ENCODE data around the gene CD44. TPM values are rescaled to one million over a fixed set of nuclear protein-coding genes. Genes with fewer than 3 reads are reported as not detected.

Gene CD44
- polyA plus RNA-seq, 1 donor, result 31.1 TPM

DNA sequence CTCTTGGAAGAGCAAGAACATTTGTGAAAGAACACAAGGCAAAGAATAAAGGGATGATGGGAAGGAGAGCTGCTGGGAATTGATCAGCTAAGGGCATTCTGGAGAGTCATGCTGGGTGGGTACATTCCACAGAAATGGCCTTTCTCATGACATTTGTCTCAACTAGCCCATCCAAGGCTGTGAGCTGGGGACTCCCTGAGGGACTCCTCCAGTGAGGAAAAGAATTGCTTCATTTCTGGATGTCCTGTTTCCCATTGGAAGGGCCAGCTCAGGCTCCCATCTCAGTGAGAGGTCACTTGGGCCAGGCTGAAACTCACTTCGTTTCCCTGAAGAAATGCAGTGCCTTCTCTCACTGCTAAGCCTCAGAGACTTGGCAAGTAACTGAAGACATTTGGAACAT is 106.8 kb downstream of the CD44 start:
- WGBS (ENCODE audit: insufficient coverage, low lambda C conversion rate), result no CpG with 5 or more reads among the region's 1 CpG
- Histone ChIP-seq H3K4me1 (ENCODE audit: control insufficient read depth, insufficient read depth, low read length) (no peaks in the 10 kb centered on the region), H3K36me3 (ENCODE audit: control insufficient read depth, insufficient read depth, low read length) (no peaks in the 10 kb centered on the region), H3K4me3 (ENCODE audit: low read length) (no peak overlapping the region), H3K27ac (ENCODE audit: low read length) (no peak overlapping the region), H3K27me3 (ENCODE audit: control insufficient read depth, insufficient read depth, low read length) (no peaks in the 10 kb centered on the region), H3K9me3 (ENCODE audit: control insufficient read depth, low read depth, low read length) (no peaks in the 10 kb centered on the region)
- no peak for DNase-seq

- H3K4me1 ChIP-seq (ENCODE audit: control insufficient read depth, insufficient read depth, low read length), result no peaks in the 10 kb centered on the region
- no peak overlapping the region for H3K4me3 ChIP-seq (ENCODE audit: low read length)
- H3K36me3 ChIP-seq (ENCODE audit: control insufficient read depth, insufficient read depth, low read length), result no peaks in the 10 kb centered on the region
- no peak overlapping the region for H3K27ac ChIP-seq (ENCODE audit: low read length)
- H3K9me3 ChIP-seq (ENCODE audit: control insufficient read depth, low read depth, low read length), result no peaks in the 10 kb centered on the region
- DNase-seq, result no peak
- WGBS (ENCODE audit: insufficient coverage, low lambda C conversion rate), result no CpG with 5 or more reads among the region's 2 CpGs
- H3K27me3 ChIP-seq (ENCODE audit: control insufficient read depth, insufficient read depth, low read length), result no peaks in the 10 kb centered on the region
Observed at GRCh38 chr11:35246745-35247144, 107.8 kb downstream of the CD44 start.

DNA sequence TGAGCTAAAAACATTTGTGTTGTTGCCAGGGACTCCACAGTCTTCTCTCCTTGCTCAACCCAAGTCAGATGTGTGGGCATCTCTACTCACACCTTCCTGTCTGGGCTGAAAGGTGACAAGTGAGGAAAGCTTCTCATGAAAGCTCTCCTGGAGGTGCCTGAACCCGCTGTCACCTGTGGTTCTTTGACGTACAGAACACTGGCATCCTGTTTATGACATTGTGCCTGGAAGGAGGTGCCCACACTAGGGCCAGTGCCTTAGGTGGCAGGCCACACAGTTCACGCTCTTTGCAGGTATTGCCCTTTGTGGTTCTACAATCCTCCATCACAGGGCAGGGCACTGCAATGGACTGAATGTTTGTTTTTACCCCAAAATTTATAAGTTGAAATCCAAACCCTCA is 108.5 kb downstream of the CD44 start:
- H3K4me1 ChIP-seq (ENCODE audit: control insufficient read depth, insufficient read depth, low read length), result no peaks in the 10 kb centered on the region
- H3K4me3 ChIP-seq (ENCODE audit: low read length), result no peak overlapping the region
- no peaks in the 10 kb centered on the region for H3K9me3 ChIP-seq (ENCODE audit: control insufficient read depth, low read depth, low read length)
- H3K27ac ChIP-seq (ENCODE audit: low read length), result no peak overlapping the region
- no peaks in the 10 kb centered on the region for H3K27me3 ChIP-seq (ENCODE audit: control insufficient read depth, insufficient read depth, low read length)
- no peak for DNase-seq
- no CpG with 5 or more reads among the region's 3 CpGs for WGBS (ENCODE audit: insufficient coverage, low lambda C conversion rate)
- H3K36me3 ChIP-seq (ENCODE audit: control insufficient read depth, insufficient read depth, low read length), result no peaks in the 10 kb centered on the region

GRCh38 chr11:35247863-35248262 is 108.9 kb downstream of the CD44 start:
- H3K27me3 ChIP-seq (ENCODE audit: control insufficient read depth, insufficient read depth, low read length), result no peaks in the 10 kb centered on the region
- H3K27ac ChIP-seq (ENCODE audit: low read length), result no peak overlapping the region
- H3K4me3 ChIP-seq (ENCODE audit: low read length), result no peak overlapping the region
- no peaks in the 10 kb centered on the region for H3K4me1 ChIP-seq (ENCODE audit: control insufficient read depth, insufficient read depth, low read length)
- no CpG with 5 or more reads among the region's 3 CpGs for WGBS (ENCODE audit: insufficient coverage, low lambda C conversion rate)
- H3K9me3 ChIP-seq (ENCODE audit: control insufficient read depth, low read depth, low read length), result no peaks in the 10 kb centered on the region
- no peaks in the 10 kb centered on the region for H3K36me3 ChIP-seq (ENCODE audit: control insufficient read depth, insufficient read depth, low read length)
- no peak for DNase-seq

DNA sequence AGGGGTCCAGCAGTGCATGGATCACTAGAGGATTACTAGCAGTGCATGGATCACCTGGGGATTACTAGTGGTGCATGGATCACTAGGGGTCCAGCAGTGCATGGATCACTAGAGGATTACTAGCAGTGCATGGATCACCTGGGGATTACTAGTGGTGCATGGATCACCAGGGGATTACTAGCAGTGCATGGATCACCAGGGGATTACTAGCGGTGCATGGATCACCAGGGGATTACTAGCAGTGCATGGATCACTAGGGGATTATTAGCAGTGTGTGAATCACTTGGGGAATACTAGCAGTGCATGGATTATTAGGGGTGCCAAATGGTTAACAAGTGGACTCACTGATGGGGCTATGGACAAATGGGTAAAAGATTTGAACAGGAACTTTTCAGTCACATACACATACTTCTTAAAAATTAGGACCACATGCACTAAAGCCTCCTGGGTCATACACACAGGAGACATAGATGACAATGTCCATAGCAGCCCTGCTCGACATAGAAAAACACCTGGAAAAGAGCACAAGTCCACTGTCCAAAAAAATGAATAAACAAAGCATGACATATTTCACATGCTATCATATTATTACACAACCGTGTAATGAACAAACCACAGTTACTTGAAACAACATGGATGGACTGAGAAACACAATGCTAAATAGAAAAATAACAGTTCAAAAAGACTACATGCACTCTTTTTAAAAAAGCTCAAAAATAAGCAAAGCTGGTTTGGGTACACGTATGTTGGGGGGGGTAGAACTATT is 109.8 kb downstream of the CD44 start:
- no peak for DNase-seq
- WGBS (ENCODE audit: insufficient coverage, low lambda C conversion rate), result 81% methylated on average over 3 of the region's 4 CpGs
- H3K27ac ChIP-seq (ENCODE audit: low read length), result no peak overlapping the region
- H3K4me3 ChIP-seq (ENCODE audit: low read length), result no peak overlapping the region
- H3K27me3 ChIP-seq (ENCODE audit: control insufficient read depth, insufficient read depth, low read length), result no peaks in the 10 kb centered on the region
- no peaks in the 10 kb centered on the region for H3K9me3 ChIP-seq (ENCODE audit: control insufficient read depth, low read depth, low read length)
- H3K4me1 ChIP-seq (ENCODE audit: control insufficient read depth, insufficient read depth, low read length), result no peaks in the 10 kb centered on the region
- H3K36me3 ChIP-seq (ENCODE audit: control insufficient read depth, insufficient read depth, low read length), result no peaks in the 10 kb centered on the region

DNA sequence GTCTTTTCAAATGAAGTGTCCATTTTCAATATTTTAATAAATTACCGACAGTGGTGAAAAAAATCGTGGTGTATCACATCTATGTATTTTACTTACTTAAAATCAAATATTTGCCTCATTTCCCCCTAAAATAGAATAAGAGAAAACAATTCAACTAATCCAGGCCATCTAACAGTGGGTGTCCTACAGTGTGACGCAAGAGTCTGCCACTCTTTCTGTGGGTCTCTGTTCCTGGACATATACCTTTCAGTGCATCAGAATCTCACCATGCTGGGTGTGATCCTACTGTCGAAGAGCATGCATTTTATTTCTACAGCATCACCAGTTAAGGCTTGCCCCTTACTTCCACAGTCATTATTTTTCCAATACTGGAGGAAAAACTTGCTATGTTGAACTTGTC is 111.2 kb downstream of the CD44 start:
- Histone ChIP-seq H3K36me3 (ENCODE audit: control insufficient read depth, insufficient read depth, low read length) (no peaks in the 10 kb centered on the region), H3K27ac (ENCODE audit: low read length) (no peak overlapping the region), H3K27me3 (ENCODE audit: control insufficient read depth, insufficient read depth, low read length) (peaks cover 3% of the 10 kb centered on the region), H3K4me1 (ENCODE audit: control insufficient read depth, insufficient read depth, low read length) (no peaks in the 10 kb centered on the region), H3K9me3 (ENCODE audit: control insufficient read depth, low read depth, low read length) (no peaks in the 10 kb centered on the region), H3K4me3 (ENCODE audit: low read length) (no peak overlapping the region)
- no peak for DNase-seq
- 100% methylated on average over 2 of the region's 4 CpGs for WGBS (ENCODE audit: insufficient coverage, low lambda C conversion rate)

DNA sequence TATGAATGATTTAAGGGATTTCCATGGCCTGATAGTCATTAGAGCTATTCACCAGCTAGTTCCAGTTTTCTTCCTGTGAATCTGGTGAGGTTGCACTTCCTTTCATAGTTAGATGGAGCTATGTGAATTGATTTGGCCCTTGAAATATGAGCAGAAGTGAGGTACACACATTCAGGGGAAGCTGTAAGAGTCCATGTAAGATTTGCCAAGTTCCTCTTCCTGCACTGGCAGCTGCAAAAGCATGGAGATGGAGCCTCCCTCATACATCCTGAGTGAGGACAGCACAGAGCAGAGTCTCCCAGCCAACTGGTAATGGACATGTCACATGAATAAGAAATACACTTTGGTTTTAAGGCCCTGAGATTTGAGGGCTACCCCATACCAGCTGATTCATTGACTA is 111.7 kb downstream of the CD44 start:
- Histone ChIP-seq H3K4me3 (ENCODE audit: low read length) (no peak overlapping the region), H3K36me3 (ENCODE audit: control insufficient read depth, insufficient read depth, low read length) (no peaks in the 10 kb centered on the region), H3K27ac (ENCODE audit: low read length) (no peak overlapping the region), H3K9me3 (ENCODE audit: control insufficient read depth, low read depth, low read length) (no peaks in the 10 kb centered on the region), H3K27me3 (ENCODE audit: control insufficient read depth, insufficient read depth, low read length) (peaks cover 6% of the 10 kb centered on the region), H3K4me1 (ENCODE audit: control insufficient read depth, insufficient read depth, low read length) (no peaks in the 10 kb centered on the region)
- DNase-seq, result no peak

DNA sequence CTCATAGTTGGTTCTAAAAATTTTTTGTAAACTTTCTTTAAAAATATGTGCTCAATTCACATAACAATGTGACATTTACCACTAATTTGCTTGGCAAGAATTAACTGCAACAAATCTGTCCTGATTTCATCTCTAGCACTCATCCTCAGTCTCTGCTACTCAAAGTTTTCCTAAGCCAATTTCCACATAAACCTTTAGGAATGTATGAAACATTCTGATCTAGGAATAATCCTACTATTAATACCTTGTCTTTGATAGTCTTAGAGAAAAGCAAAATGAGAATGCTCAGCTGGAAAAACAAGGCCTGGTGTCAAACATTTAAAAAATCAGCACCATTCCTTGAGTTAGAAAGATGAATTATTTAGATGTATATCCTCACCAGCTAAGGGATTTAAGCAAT is 114.3 kb downstream of the CD44 start:
- Histone ChIP-seq H3K27me3 (ENCODE audit: control insufficient read depth, insufficient read depth, low read length) (peaks cover 6% of the 10 kb centered on the region), H3K4me3 (ENCODE audit: low read length) (no peak overlapping the region), H3K27ac (ENCODE audit: low read length) (no peak overlapping the region), H3K4me1 (ENCODE audit: control insufficient read depth, insufficient read depth, low read length) (no peaks in the 10 kb centered on the region), H3K9me3 (ENCODE audit: control insufficient read depth, low read depth, low read length) (no peaks in the 10 kb centered on the region), H3K36me3 (ENCODE audit: control insufficient read depth, insufficient read depth, low read length) (no peaks in the 10 kb centered on the region)
- DNase-seq, result no peak

- Histone ChIP-seq H3K4me1 (ENCODE audit: control insufficient read depth, insufficient read depth, low read length) (no peaks in the 10 kb centered on the region), H3K27me3 (ENCODE audit: control insufficient read depth, insufficient read depth, low read length) (peaks cover 8% of the 10 kb centered on the region), H3K36me3 (ENCODE audit: control insufficient read depth, insufficient read depth, low read length) (no peaks in the 10 kb centered on the region), H3K9me3 (ENCODE audit: control insufficient read depth, low read depth, low read length) (no peaks in the 10 kb centered on the region), H3K27ac (ENCODE audit: low read length) (no peak overlapping the region), H3K4me3 (ENCODE audit: low read length) (no peak overlapping the region)
- 100% methylated on average over 1 of the region's 2 CpGs for WGBS (ENCODE audit: insufficient coverage, low lambda C conversion rate)
- DNase-seq, result no peak
Observed at GRCh38 chr11:35255514-35255913, 116.5 kb downstream of the CD44 start.

DNA sequence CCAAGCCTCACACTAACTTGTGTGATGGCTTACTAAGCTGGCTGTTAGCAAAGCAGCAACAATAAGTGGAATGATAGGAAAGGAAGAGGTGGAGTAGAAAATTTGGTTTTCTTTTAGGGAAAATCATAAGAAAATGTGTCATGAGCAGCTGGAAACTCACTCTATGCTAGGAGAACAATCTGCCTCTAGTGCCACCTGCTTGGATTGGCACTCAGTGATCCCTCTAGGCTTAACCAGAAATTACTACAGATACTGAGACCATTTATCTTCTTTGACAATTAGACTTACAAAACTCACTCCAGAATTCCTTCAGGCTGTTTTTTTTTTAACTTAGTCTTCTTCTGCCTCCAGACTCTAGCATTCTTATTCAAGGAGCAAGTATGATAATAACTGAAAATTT is 117.3 kb downstream of the CD44 start:
- Histone ChIP-seq H3K4me3 (ENCODE audit: low read length) (no peak overlapping the region), H3K27me3 (ENCODE audit: control insufficient read depth, insufficient read depth, low read length) (peaks cover 11% of the 10 kb centered on the region), H3K4me1 (ENCODE audit: control insufficient read depth, insufficient read depth, low read length) (no peaks in the 10 kb centered on the region), H3K36me3 (ENCODE audit: control insufficient read depth, insufficient read depth, low read length) (no peaks in the 10 kb centered on the region), H3K27ac (ENCODE audit: low read length) (no peak overlapping the region), H3K9me3 (ENCODE audit: control insufficient read depth, low read depth, low read length) (no peaks in the 10 kb centered on the region)
- no peak for DNase-seq

DNA sequence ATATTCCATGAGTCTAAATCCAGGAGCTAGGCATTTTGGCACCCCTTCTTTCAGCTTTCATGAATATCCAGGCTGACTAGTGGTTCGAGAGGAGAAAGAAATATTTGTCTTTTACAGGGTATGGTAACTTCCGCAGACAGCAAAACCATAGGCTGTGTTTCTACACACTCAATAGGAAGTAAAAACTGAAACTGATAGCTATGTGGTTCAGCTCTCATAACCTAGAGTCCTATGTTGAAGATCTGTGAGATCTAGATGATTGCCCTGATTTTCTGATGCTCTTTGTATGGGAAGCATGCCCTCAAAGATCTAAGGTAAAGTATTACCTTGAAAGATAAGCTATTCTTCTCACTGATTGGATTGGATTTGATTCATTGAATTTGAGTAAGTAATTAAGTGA is 118.3 kb downstream of the CD44 start:
- DNase-seq, result no peak
- Histone ChIP-seq H3K27ac (ENCODE audit: low read length) (no peak overlapping the region), H3K4me1 (ENCODE audit: control insufficient read depth, insufficient read depth, low read length) (no peaks in the 10 kb centered on the region), H3K36me3 (ENCODE audit: control insufficient read depth, insufficient read depth, low read length) (no peaks in the 10 kb centered on the region), H3K4me3 (ENCODE audit: low read length) (no peak overlapping the region), H3K27me3 (ENCODE audit: control insufficient read depth, insufficient read depth, low read length) (peaks cover 17% of the 10 kb centered on the region), H3K9me3 (ENCODE audit: control insufficient read depth, low read depth, low read length) (no peaks in the 10 kb centered on the region)
- no CpG with 5 or more reads among the region's 2 CpGs for WGBS (ENCODE audit: insufficient coverage, low lambda C conversion rate)
